Right lobe of liver (tissue), 4 donors: ENCODE results near the gene PFKL.

Experiments used
- POLR2A ChIP-seq: fragments of 450-650 bp; IDR thresholded peaks from one replicate; pipeline ENCODE4 v1.6.1; 2017; ENCODE audit warnings: antibody characterized with exemption, mild to moderate bottlenecking
- TF ChIP-seq, protein P1 (sequence below), 4 donors: fragments of 200-600 bp in 3 of 4; fragments of 450-650 bp in 1 of 4; IDR thresholded peaks; one replicate each; pipeline versions ENCODE4 v1.5.1 to v1.8.0; 2016 to 2022; ENCODE audit warnings: antibody characterized with exemption in 4 of 4, mild to moderate bottlenecking in 2 of 4
- donor health status: DM: no; HTN: no; CAD: no.
- donor health status: DM: no; HTN: no; CAD: no.
- donor health status: DM: no; HTN: yes; CAD: no.

DNA sequence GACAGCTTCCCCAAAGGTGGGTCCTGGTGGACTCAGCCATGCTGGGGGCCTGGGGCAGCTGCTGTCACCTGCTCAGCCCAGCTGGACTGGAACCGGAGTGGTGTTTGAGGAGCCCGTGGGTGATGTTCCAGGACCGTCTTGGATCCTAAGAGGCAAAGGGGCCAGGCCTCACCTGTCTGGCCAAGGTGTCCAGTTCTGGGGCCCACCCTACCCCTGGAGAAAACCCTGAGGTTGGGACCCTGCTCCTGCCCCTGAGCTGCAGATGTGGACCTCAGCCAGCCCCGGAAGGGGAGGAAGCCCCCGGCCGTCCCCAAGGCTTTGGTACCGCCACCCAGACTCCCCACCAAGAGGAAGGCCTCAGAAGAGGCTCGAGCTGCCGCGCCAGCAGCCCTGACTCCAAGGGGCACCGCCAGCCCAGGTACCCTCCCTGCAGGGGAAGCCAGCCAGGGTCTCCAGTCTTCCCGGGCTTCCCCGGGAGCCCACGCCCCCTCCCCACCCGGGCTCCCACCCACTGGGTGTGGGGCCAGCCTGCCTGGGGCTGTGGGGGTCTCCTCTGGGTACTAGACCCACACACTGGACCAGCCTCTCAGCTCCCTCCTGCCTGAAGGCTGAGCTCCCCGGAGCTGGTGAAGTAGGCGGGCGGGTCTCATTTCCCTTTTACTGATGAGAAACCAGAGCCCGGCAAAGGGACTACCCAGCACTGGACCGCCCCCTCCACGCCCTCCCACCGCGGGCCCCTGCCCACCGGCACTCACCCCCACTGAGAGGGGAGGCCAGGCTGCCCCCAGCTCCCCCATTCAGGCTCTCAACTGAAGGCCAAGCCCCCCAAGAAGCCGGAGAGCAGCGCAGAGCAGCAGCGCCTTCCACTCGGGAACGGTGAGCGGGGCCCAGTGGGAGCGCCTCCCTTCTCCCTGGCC lies 12.9 kb upstream of the PFKL start:
- TF ChIP-seq, protein P1, sequence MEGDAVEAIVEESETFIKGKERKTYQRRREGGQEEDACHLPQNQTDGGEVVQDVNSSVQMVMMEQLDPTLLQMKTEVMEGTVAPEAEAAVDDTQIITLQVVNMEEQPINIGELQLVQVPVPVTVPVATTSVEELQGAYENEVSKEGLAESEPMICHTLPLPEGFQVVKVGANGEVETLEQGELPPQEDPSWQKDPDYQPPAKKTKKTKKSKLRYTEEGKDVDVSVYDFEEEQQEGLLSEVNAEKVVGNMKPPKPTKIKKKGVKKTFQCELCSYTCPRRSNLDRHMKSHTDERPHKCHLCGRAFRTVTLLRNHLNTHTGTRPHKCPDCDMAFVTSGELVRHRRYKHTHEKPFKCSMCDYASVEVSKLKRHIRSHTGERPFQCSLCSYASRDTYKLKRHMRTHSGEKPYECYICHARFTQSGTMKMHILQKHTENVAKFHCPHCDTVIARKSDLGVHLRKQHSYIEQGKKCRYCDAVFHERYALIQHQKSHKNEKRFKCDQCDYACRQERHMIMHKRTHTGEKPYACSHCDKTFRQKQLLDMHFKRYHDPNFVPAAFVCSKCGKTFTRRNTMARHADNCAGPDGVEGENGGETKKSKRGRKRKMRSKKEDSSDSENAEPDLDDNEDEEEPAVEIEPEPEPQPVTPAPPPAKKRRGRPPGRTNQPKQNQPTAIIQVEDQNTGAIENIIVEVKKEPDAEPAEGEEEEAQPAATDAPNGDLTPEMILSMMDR (IDR thresholded peaks at IDR 0.05), result no peak
- no peak for TF ChIP-seq POLR2A
